ENCODE measurements around the gene PHLDA3. TPM values are rescaled to one million over a fixed set of nuclear protein-coding genes. Genes with fewer than 3 reads are reported as not detected.

PHLDA3 gene
- total and polyA plus RNA-seq, 2 of the 13 experiments (the other 11 are each of a cell fraction or from before 2014, with no cell fraction given): 16.7 to 33.6 TPM

GRCh38 chr1:201485184-201485774 is 16.3 kb upstream of the PHLDA3 start:
- WGBS (ENCODE audit: low lambda C conversion rate): 73% methylated on average over 2 of the region's 4 CpGs
- ChIA-PET CTCF (ENCODE audit: low intra/inter-chr PET ratio, low total read pairs) (interaction anchor here (0.8 kb wide), 1 partner anchor 28 kb away, joined by 3 read pairs; no protein-coding TSS in a partner anchor), POLR2A (interaction anchor here (1.7 kb wide), 1 partner anchor 17 kb away, joined by 5 read pairs; no protein-coding TSS in a partner anchor)
- DNase-seq (ENCODE audit: low spot score) (no peak), FAIRE-seq (no peak), ATAC-seq (no peak)
- Histone ChIP-seq H3K27me3 (ENCODE audit: control insufficient read depth in 1 of 2, insufficient read depth in 2 of 2, low read length in 2 of 2) (peaks cover 0 to 14% of the 10 kb centered on the region in 2 experiments; a peak in 2 of 5 replicates), H3K9me3 (ENCODE audit: low read length) (no peaks in the 10 kb centered on the region), H4K20me1 (ENCODE audit: insufficient read depth, low read length) (no peaks in the 10 kb centered on the region), H3K79me2 (ENCODE audit: insufficient read depth, low read length) (no peaks in the 10 kb centered on the region), H2AFZ (ENCODE audit: low read length) (no peak overlapping the region), H3K36me3 (replicated peaks in 1 of 2; ENCODE audit: control insufficient read depth in 1 of 2, insufficient read depth in 2 of 2, low read length in 2 of 2) (peaks cover 6 to 13% of the 10 kb centered on the region in 2 experiments; a peak in 3 of 5 replicates), H3K27ac (ENCODE audit: extremely low read length, insufficient read depth, low read length) (no peak overlapping the region), H3K9ac (ENCODE audit: insufficient read depth, low read depth, low read length) (no peak overlapping the region), H3K4me2 (ENCODE audit: low read depth, low read length) (no peak overlapping the region), H3K4me1 (ENCODE audit: insufficient read depth, low read length) (peaks cover 24% of the 10 kb centered on the region), H3K4me3 (replicated peaks in 1 of 3; ENCODE audit: insufficient read depth in 1 of 3, low read depth in 2 of 3, low read length in 3 of 3) (no peak overlapping the region)
- in situ Hi-C loops (cut with HindIII; ENCODE audit: extremely low pct_ligation_motif_present, low pct_unique_long_range_greater_than_20kb): no loop called here
- intact Hi-C loops (cut with micrococcal nuclease; ENCODE audit: unreplicated experiment): no loop called here
- BruUV-seq (replicated peaks): no TSS peak
- no peak for TF ChIP-seq ZBTB4 (CRISPR knock-in tag; IDR thresholded peaks at IDR 0.05; ENCODE audit: borderline replicate concordance)
- TF ChIP-seq ISX (CRISPR knock-in tag; conservative IDR thresholded peaks at IDR 0.05): no peak
- TF ChIP-seq HOXA7 (CRISPR knock-in tag; IDR thresholded peaks at IDR 0.05): no peak
- no peak for TF ChIP-seq GTF3A (CRISPR knock-in tag; conservative IDR thresholded peaks at IDR 0.05)
- TF ChIP-seq ZNF329 (CRISPR knock-in tag; IDR thresholded peaks at IDR 0.05; ENCODE audit: low read depth): no peak
- TF ChIP-seq SIN3A (IDR thresholded peaks at IDR 0.05; ENCODE audit: borderline replicate concordance, low read depth, low read length): no peak
- no peak for TF ChIP-seq ZNF777 (CRISPR knock-in tag; IDR thresholded peaks at IDR 0.05)
- TF ChIP-seq ZBTB43 (CRISPR knock-in tag; conservative IDR thresholded peaks at IDR 0.05): no peak
- TF ChIP-seq, protein P1, sequence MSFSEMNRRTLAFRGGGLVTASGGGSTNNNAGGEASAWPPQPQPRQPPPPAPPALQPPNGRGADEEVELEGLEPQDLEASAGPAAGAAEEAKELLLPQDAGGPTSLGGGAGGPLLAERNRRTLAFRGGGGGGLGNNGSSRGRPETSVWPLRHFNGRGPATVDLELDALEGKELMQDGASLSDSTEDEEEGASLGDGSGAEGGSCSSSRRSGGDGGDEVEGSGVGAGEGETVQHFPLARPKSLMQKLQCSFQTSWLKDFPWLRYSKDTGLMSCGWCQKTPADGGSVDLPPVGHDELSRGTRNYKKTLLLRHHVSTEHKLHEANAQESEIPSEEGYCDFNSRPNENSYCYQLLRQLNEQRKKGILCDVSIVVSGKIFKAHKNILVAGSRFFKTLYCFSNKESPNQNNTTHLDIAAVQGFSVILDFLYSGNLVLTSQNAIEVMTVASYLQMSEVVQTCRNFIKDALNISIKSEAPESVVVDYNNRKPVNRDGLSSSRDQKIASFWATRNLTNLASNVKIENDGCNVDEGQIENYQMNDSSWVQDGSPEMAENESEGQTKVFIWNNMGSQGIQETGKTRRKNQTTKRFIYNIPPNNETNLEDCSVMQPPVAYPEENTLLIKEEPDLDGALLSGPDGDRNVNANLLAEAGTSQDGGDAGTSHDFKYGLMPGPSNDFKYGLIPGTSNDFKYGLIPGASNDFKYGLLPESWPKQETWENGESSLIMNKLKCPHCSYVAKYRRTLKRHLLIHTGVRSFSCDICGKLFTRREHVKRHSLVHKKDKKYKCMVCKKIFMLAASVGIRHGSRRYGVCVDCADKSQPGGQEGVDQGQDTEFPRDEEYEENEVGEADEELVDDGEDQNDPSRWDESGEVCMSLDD (CRISPR knock-in tag; IDR thresholded peaks at IDR 0.05; ENCODE audit: borderline replicate concordance): no peak
- no peak for TF ChIP-seq AGO2 (optimal IDR thresholded peaks at IDR 0.05; ENCODE audit: low read depth, low read length)
- TF ChIP-seq, protein P2, sequence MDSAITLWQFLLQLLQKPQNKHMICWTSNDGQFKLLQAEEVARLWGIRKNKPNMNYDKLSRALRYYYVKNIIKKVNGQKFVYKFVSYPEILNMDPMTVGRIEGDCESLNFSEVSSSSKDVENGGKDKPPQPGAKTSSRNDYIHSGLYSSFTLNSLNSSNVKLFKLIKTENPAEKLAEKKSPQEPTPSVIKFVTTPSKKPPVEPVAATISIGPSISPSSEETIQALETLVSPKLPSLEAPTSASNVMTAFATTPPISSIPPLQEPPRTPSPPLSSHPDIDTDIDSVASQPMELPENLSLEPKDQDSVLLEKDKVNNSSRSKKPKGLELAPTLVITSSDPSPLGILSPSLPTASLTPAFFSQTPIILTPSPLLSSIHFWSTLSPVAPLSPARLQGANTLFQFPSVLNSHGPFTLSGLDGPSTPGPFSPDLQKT (CRISPR knock-in tag; IDR thresholded peaks at IDR 0.05; ENCODE audit: borderline replicate concordance): no peak
- no peak for TF ChIP-seq MAFG (CRISPR knock-in tag; IDR thresholded peaks at IDR 0.05)
- no peak for TF ChIP-seq RBAK (CRISPR knock-in tag; IDR thresholded peaks at IDR 0.05)
- TF ChIP-seq, protein P3, sequence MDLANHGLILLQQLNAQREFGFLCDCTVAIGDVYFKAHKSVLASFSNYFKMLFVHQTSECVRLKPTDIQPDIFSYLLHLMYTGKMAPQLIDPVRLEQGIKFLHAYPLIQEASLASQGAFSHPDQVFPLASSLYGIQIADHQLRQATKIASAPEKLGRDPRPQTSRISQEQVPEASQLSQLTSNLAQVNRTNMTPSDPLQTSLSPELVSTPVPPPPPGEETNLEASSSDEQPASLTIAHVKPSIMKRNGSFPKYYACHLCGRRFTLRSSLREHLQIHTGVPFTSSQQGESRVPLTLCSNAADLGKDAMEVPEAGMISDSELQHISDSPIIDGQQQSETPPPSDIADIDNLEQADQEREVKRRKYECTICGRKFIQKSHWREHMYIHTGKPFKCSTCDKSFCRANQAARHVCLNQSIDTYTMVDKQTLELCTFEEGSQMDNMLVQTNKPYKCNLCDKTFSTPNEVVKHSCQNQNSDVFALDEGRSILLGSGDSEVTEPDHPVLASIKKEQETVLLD (CRISPR knock-in tag; IDR thresholded peaks at IDR 0.05; ENCODE audit: low read depth): no peak
